Esophagus mucosa (tissue), 1 donor: ENCODE results near the gene RRM2. TPM values are rescaled to one million over a fixed set of nuclear protein-coding genes. Genes with fewer than 3 reads are reported as not detected.

Experiments used
- ATAC-seq: fragments of 200-7000 bp; cut with Tn5 transposase; one replicate; pipeline ENCODE4 v1.9.1; 2020
- total RNA-seq: library from RNA; stranded (reverse); gene quantifications from one replicate; pipeline ENCODE4 v1.2.4, GENCODE V29; 2023
- donor health status: DM: yes; HTN: yes; CAD: no.

Gene RRM2
- total RNA-seq, 1 donor from 2014 or later = 66.4 TPM

GRCh38 chr2:10158681-10159080 lies 36.1 kb downstream of the RRM2 start:
- no peak for ATAC-seq

DNA sequence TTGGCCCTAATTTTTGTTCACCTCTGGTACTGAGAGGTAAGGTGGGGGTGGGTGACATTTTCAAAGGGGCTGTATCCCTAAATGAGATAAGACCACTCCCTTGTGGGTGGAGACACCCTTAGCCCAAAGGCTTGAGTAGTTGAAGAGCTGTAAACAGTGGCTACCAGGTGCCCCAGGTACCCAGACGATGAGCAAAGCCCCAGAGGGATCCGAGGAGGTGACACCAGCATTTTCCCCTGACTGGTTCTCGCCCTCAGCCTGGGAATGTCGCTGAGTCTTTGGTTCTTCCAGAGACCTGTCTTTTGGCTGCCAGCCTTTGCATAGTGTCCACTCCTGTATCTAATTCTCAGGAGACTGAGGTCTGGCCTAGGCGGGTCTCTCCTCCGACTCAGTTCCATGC lies 36.5 kb downstream of the RRM2 start:
- ATAC-seq = no peak

DNA sequence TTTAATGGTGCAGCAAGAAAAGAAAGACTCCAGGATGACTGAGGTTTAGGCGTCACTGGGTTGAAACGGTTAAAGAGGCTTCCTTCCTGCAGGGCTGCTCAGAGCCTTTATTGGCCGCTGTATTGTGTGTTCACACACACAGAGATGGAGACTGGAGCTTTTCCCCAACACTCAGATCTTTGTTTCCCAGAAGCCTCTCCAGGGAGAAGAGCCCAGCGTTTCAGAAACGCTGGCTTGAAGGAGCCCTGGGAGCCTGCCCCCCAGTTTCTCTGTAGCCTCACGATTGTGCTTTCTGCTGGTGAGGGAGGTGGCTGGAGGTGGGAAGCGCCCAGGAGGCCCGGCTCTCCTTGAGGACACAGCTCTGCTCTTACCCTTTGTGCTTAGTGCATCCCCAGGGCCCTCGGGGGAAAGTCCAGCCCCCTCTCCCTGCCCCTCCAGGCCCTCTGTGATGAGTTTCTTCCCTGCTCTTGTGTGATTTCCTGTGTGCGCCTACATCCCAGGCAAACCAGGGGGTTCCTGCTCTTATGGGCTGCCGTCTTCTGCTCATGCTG lies 37.1 kb downstream of the RRM2 start:
- no peak for ATAC-seq

DNA sequence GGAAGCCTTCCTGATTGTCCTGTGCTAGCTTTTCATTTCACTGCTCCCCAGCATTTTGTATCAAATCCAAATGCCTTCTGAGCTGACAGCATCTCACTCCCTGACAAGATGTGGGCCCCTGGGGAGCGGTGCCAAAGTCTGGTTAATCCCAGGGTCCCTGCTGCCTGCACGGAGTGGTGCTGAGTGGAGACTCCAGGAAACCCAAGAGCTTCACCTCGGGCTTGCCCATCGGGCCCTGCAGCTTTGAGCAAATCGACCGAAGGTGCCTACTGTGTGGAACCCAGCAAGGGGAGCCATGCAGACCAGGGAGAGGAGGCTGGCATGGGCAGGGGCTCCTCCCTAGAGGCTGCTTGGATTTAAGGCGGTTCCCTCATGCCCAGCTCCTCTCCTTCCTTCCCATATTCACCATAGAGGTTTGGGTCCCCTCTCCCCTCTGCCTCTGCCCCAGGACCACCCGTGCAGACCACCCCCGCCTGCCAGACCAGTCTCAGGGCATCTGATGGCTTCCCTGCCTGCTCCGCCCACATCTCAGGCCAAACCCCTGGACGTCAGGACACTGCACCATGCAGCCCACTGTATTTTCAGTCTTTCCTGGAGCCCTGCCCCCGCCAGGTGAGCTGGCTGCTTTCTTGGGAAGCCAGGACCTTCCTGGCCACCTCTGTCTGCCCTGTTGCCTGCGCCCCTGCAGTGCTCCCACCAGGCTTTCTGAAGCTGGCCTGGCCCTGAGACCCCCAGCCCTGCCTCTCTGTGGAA lies 37.8 kb downstream of the RRM2 start:
- no peak for ATAC-seq

DNA sequence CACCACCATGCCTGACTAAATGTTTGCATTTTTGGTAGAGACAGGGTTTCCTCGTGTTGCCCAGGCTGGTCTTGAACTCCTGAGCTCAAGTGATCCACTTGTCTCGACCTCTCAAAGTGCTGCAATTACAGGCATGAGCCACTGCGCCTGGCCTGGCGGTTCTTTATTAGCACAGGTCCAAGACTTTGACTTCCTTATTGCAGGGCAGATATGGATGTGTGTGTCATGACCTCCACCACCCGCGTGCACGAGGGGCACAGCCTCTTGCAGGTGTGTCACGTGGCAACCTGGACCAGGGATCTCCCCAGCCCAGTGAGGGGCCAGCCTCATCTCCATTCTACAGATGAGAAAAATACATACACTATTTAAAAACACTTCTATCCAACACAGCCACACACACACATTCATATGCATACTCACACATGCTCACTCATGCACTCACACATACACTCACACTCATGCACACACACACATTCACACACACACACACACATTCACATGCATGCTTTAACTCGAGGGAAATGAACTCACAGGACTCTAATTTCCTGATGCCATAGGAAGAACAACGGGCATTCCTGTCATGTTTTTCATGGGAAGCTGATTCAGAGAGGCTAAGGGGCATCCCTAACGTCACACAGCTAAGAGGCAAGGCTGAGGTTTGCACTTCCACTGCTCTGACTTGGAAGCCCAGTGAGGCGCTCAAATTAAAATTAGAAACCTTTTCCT lies 38.8 kb downstream of the RRM2 start:
- ATAC-seq = no peak

- ATAC-seq = peak; percentile 88
These were observed 39.5 kb downstream of the RRM2 start for GRCh38 chr2:10161961-10162441.

DNA sequence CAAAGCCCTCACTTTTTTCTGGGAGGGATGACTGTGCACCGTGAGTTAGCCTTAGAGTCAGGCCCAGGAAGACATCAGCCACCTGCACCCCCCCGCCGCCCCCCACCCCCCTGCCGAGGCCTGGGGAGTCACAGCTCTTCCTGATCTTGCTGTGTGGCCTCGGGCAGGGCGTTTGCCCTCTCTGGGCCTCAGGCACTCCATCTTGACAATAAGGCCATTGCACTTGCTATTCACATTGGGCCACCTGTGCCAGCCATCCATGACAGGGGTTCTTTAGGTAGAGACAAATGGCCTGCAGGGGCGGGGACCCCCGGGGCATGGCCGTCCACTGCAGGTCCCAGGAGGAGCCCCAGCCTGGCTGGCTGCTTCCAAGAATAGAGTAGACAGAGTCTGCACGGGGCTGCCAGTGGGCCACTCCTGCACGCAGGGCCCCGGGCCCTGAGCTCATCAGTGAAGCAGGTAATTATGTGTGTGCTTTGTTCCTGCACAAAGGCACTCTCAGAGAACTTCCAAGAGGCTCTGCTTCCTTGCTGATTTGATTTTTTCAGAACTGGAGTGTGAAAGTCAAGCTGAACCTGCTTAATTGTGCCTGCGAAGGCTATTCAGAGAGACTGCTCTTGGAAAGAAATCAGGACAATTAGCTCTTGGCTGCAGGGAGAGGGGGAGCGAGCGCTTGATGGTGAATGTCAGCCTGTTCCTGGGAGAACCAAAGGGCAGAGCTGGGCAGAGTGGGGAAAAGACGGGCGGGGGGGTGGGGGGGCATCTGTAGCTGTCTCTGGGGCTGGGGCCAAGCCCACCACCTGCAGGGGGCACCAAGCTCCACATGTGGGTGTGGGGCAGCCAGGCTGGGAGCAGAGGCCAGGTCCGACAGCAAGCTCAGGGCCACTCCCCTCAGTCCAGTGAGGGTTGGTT lies 40.3 kb downstream of the RRM2 start:
- ATAC-seq = no peak

- no peak for ATAC-seq
These were observed 41.3 kb downstream of the RRM2 start for GRCh38 chr2:10163498-10164486.

- ATAC-seq = no peak
These were observed 42.1 kb downstream of the RRM2 start for GRCh38 chr2:10164601-10165000.

DNA sequence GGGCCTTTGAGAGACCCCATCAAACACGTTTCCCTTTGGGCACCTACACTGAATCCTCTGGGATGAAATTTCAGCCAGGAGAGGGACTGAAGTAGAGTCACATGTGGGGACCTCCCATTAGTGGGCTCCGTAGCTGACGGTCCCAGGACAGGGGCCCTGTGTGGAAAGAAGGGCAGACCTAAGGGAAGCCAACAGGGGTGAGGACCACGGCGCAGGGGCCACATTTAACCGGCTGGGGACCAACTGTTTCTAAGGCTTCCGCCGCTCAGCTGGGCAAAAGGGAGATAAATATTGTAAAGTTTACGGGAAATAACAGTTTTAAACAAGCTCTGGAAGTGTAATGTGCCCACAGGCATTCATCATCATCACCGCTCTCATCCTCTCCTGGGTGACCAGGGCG lies 42.7 kb downstream of the RRM2 start:
- no peak for ATAC-seq

- no peak for ATAC-seq
These were observed 43.5 kb downstream of the RRM2 start for GRCh38 chr2:10165861-10166675.

- ATAC-seq = no peak
These were observed 44.2 kb downstream of the RRM2 start for GRCh38 chr2:10166676-10167292.

DNA sequence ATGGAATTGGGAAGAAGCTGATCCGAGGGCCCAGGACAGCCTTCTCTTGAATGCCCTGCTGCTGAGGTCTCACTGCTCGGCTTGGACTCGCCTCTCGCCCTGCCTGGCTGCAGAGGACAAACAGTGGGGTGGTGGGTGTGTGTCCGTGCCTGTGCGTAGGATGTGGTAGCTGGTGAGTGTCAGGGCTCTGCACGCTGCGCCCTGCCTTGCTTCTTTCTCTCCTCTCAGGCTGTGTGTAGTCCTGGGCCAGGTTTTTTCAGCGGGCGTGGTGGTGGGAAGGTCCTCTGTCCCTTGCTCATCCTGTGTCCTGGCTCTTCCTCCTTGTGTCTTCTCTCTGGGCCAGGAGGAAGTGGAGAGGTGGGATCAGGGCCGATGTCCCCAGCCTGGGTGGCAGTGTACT lies 44.8 kb downstream of the RRM2 start:
- ATAC-seq = no peak

- no peak for ATAC-seq
These were observed 45.7 kb downstream of the RRM2 start for GRCh38 chr2:10168221-10168620.

GRCh38 chr2:10169053-10169578 lies 46.6 kb downstream of the RRM2 start:
- ATAC-seq = no peak

DNA sequence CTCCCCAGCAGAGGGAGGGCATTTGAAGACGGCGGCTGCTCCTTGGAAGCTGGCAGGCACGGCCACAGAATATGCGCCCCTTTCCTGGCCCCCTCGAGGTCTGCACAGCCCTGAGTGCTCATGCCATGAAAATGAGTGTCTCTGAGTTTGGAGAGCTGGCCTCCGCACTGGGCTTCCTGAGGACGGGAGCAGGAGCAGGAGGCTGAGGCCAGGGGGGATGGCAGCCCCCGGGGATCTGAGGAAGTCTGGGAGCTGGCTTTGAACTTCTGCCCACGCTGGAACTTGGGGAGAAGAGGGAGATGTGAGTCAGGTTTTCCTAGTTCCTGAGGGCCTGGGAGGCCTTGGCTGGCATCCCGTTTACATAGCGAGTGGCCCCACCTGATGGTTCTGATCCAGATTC lies 47.0 kb downstream of the RRM2 start:
- no peak for ATAC-seq

DNA sequence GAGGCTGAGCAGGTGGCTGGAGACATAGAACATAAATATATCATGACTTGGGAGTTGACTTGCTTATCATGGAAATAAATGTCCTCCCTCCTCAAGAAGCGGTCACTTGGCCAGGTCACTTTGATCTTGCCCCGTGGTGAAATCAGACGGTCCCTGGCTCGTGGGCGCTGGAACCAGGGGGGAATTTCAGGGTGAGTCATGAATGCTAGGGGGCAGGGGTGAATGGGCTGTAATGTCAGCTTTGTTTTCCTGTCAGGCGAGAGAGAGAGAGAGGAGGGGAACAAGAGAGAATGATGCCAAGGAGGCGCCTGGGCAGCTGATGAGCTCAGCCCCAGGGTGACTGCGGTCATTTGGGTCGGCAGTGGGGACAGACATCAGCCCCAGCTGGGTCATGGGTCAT lies 47.7 kb downstream of the RRM2 start:
- no peak for ATAC-seq

- ATAC-seq = no peak
These were observed 48.7 kb downstream of the RRM2 start for GRCh38 chr2:10171006-10171800.
